Vagina (tissue), 2 donors: ENCODE results near the gene E2F7.

Source experiments
- CTCF ChIP-seq, 3 experiments: fragments of 450-650 bp in 2 of 3; fragments of 200-600 bp in 1 of 3; sonication (generic) in 1 of 3; IDR thresholded peaks; one replicate each; pipeline ENCODE4 v1.5.1; 2017 to 2019; ENCODE audit warnings: antibody characterized with exemption in 3 of 3, mild to moderate bottlenecking in 2 of 3, moderate library complexity in 2 of 3
- POLR2A ChIP-seq, 2 donors: fragments of 450-650 bp; IDR thresholded peaks; one replicate each; pipeline ENCODE4 v1.6.1; 2017; ENCODE audit warnings: antibody characterized with exemption in 2 of 2, mild to moderate bottlenecking in 2 of 2, moderate library complexity in 2 of 2

GRCh38 chr12:77102123-77102522 is 36.8 kb upstream of the E2F7 start:
- TF ChIP-seq CTCF (IDR thresholded peaks at IDR 0.05) (no peak), POLR2A (IDR thresholded peaks at IDR 0.05) (no peak)
